GM23338 (cell line): ENCODE data around the gene FANCC. TPM values are rescaled to one million over a fixed set of nuclear protein-coding genes. Genes with fewer than 3 reads are reported as not detected.

Experiments
- ATAC-seq: fragments of 200-7000 bp; cut with Tn5 transposase; 3 replicates; pipeline ENCODE4 v1.9.1; 2020
- DNase-seq: peaks from one replicate; pipeline ENCODE4 v3.0.0-alpha.2; 2015; ENCODE audit warnings: low spot score
- H2AFZ ChIP-seq: fragments of 200-600 bp; sonication (generic); 2 replicates; pipeline ENCODE4 v1.8.0; 2016; ENCODE audit warnings: antibody characterized with exemption, mild to moderate bottlenecking, moderate library complexity
- H3F3A ChIP-seq: fragments of 200-600 bp; sonication (generic); replicated peaks from 2 replicates; pipeline ENCODE4 v1.8.0; 2017; ENCODE audit warnings: antibody characterized with exemption, mixed run types, low read depth
- H3K27ac ChIP-seq: fragments of 200-600 bp; sonication (generic); 2 replicates; pipeline ENCODE4 v1.6.1; 2016; ENCODE audit warnings: low read depth
- H3K27me3 ChIP-seq: fragments of 200-600 bp; sonication (generic); 2 replicates; pipeline ENCODE4 v1.8.0; 2016; ENCODE audit warnings: mild to moderate bottlenecking, mixed run types, moderate library complexity; ENCODE audit not compliant: insufficient read depth
- H3K36me3 ChIP-seq: fragments of 200-600 bp; sonication (generic); 2 replicates; pipeline ENCODE4 v1.8.0; 2016; ENCODE audit warnings: mild to moderate bottlenecking; ENCODE audit not compliant: insufficient read depth
- H3K4me1 ChIP-seq: fragments of 200-600 bp; sonication (generic); 2 replicates; pipeline ENCODE4 v1.8.0; 2016; ENCODE audit warnings: mild to moderate bottlenecking, moderate library complexity; ENCODE audit not compliant: insufficient read depth
- H3K4me2 ChIP-seq: fragments of 200-600 bp; sonication (generic); 2 replicates; pipeline ENCODE4 v1.7.1; 2017; ENCODE audit warnings: mixed run types
- H3K4me3 ChIP-seq: fragments of 200-600 bp; sonication (generic); 2 replicates; pipeline ENCODE4 v1.6.1; 2016; ENCODE audit warnings: mixed run types
- H3K79me2 ChIP-seq: fragments of 200-600 bp; sonication (generic); replicated peaks from 2 replicates; pipeline ENCODE4 v1.8.0; 2017; ENCODE audit warnings: mild to moderate bottlenecking; ENCODE audit not compliant: insufficient read depth
- H3K9me2 ChIP-seq: fragments of 200-600 bp; sonication (generic); 2 replicates; pipeline ENCODE4 v1.8.0; 2017; ENCODE audit not compliant: insufficient read depth
- H4K20me1 ChIP-seq: fragments of 200-600 bp; sonication (generic); replicated peaks from 2 replicates; pipeline ENCODE4 v1.8.0; 2017; ENCODE audit warnings: mild to moderate bottlenecking; ENCODE audit not compliant: insufficient read depth
- H3K27ac Mint-ChIP-seq: 2 replicates; pipeline ENCODE4 v1.8.0; 2020; ENCODE audit warnings: inconsistent platforms, mild to moderate bottlenecking, moderate library complexity, mixed read lengths
- H3K27me3 Mint-ChIP-seq: 3 replicates; pipeline ENCODE4 v1.8.0; 2022; ENCODE audit warnings: low read depth, mild to moderate bottlenecking, moderate library complexity, mixed read lengths, inconsistent platforms; ENCODE audit not compliant: insufficient read depth, poor library complexity
- H3K36me3 Mint-ChIP-seq: 3 replicates; pipeline ENCODE4 v1.8.0; 2021; ENCODE audit warnings: low read depth, mild to moderate bottlenecking, inconsistent platforms, moderate library complexity, mixed read lengths
- H3K4me1 Mint-ChIP-seq: 3 replicates; pipeline ENCODE4 v1.8.0; 2020; ENCODE audit warnings: mild to moderate bottlenecking, inconsistent platforms, mixed read lengths
- H3K4me3 Mint-ChIP-seq: 3 replicates; pipeline ENCODE4 v1.8.0; 2021; ENCODE audit warnings: moderate library complexity, mild to moderate bottlenecking, inconsistent platforms, mixed read lengths
- H3K9me3 Mint-ChIP-seq: 3 replicates; pipeline ENCODE4 v1.8.0; 2020; ENCODE audit warnings: moderate library complexity, mild to moderate bottlenecking, inconsistent platforms, mixed read lengths
- CREB1 ChIP-seq: fragments of 250-450 bp; sonication (Bioruptor Pico); IDR thresholded peaks from 2 replicates; pipeline ENCODE4 v1.5.0; 2020; ENCODE audit warnings: low read depth, mild to moderate bottlenecking, moderate library complexity
- EZH2phosphoT487 ChIP-seq: fragments of 200-600 bp; sonication (generic); IDR thresholded peaks from one replicate; pipeline ENCODE4 v1.8.1; 2018; ENCODE audit warnings: antibody characterized with exemption; ENCODE audit not compliant: unreplicated experiment
- POLR2AphosphoS5 ChIP-seq: IDR thresholded peaks from 2 replicates; pipeline ENCODE4 v1.6.1; 2016; ENCODE audit warnings: antibody characterized with exemption, low read depth
- STAT1 ChIP-seq: IDR thresholded peaks from one replicate; pipeline ENCODE4 v1.6.1; 2016; ENCODE audit warnings: antibody characterized with exemption; ENCODE audit not compliant: unreplicated experiment
- polyA plus RNA-seq: library from polyadenylated mRNA; unstranded; fragments of >200 nt; fragmentation: Nextera tagmentation; extraction: Ambion mirVana; gene quantifications from 2 replicates; pipeline ENCODE4 v1.2.1, GENCODE V29; 2016
- total RNA-seq: library from RNA; depleted of rRNA; stranded (reverse); fragments of >200 nt; shearing (Covaris generic); gene quantifications from 2 replicates; pipeline ENCODE4 v1.2.3, GENCODE V29; 2014
- TF ChIP-seq, protein P1 (sequence below): IDR thresholded peaks from one replicate; pipeline ENCODE4 v1.6.1; 2018; ENCODE audit warnings: antibody characterized with exemption; ENCODE audit not compliant: unreplicated experiment
- TF ChIP-seq, protein P2 (sequence below), 2 experiments: fragments of 200-600 bp in 1 of 2; sonication (generic) in 1 of 2; conservative IDR thresholded peaks; 2 replicates each; pipeline versions ENCODE4 v1.5.1 to v1.6.1; 2016 to 2017; ENCODE audit warnings: antibody characterized with exemption in 2 of 2, low read depth in 2 of 2, mild to moderate bottlenecking in 2 of 2, moderate library complexity in 1 of 2

FANCC gene
- total and polyA plus RNA-seq, 2 experiments from 2014 or later: 7.8 to 18.1 TPM

DNA sequence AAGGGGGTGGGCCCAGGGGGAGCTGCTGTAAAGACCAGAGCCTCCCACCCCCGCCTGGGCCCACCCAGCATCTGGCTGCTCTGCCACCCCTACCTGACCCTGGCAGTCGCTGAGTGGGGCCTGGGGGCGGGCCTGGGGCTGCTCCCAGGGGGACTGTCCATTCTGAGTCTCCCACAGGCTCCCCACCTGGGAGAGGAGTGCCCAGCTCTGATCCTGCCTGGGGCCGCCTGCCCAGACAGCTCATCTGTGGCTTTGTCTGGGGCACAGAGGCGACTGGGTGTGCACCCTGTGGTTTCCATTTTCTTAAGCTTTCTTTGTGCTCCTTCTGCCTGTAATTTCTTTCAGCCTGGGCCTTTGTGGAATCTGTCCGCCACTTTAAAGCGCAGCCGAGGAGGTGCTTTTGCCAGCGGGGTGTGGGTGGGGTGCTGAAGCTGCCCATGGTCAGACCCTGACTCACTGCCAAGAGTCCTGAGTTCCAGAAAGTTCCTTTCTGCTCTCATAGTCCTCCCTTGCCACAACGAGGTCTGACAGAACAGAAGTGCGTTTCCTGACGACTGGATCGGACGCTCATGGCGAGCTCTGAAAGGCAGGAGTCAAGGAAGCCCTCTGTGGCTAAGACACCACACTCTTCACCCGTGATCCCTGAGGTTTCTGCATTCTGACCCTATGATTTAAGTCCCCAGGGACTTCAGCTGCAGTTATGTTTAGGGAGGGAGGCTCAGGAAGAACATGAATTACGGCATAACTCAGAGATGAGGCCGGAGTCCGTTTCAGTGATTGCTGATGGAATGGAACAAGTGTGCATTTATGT lies 225.0 kb downstream of the FANCC start:
- Histone ChIP-seq H3K4me1 (no peaks in the 10 kb centered on the region), H3K27me3 (no peaks in the 10 kb centered on the region), H3K79me2 (no peaks in the 10 kb centered on the region), H3K4me3 (no peak overlapping the region), H3K36me3 (no peaks in the 10 kb centered on the region), H4K20me1 (no peaks in the 10 kb centered on the region), H3F3A (no peaks in the 10 kb centered on the region), H2AFZ (no peak overlapping the region), H3K27ac (no peak overlapping the region), H3K4me2 (no peak overlapping the region), H3K9me2 (no peaks in the 10 kb centered on the region)
- H3K4me1 Mint-ChIP-seq: peaks cover 42% of the 10 kb centered on the region
- DNase-seq (peak; percentile 34), ATAC-seq (peak; percentile 71)
- no peak for TF ChIP-seq EZH2phosphoT487
- no peak for TF ChIP-seq CREB1
- TF ChIP-seq STAT1: no peak
- TF ChIP-seq POLR2AphosphoS5: no peak
- TF ChIP-seq, protein P1, sequence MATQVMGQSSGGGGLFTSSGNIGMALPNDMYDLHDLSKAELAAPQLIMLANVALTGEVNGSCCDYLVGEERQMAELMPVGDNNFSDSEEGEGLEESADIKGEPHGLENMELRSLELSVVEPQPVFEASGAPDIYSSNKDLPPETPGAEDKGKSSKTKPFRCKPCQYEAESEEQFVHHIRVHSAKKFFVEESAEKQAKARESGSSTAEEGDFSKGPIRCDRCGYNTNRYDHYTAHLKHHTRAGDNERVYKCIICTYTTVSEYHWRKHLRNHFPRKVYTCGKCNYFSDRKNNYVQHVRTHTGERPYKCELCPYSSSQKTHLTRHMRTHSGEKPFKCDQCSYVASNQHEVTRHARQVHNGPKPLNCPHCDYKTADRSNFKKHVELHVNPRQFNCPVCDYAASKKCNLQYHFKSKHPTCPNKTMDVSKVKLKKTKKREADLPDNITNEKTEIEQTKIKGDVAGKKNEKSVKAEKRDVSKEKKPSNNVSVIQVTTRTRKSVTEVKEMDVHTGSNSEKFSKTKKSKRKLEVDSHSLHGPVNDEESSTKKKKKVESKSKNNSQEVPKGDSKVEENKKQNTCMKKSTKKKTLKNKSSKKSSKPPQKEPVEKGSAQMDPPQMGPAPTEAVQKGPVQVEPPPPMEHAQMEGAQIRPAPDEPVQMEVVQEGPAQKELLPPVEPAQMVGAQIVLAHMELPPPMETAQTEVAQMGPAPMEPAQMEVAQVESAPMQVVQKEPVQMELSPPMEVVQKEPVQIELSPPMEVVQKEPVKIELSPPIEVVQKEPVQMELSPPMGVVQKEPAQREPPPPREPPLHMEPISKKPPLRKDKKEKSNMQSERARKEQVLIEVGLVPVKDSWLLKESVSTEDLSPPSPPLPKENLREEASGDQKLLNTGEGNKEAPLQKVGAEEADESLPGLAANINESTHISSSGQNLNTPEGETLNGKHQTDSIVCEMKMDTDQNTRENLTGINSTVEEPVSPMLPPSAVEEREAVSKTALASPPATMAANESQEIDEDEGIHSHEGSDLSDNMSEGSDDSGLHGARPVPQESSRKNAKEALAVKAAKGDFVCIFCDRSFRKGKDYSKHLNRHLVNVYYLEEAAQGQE: no peak
- TF ChIP-seq, protein P2, sequence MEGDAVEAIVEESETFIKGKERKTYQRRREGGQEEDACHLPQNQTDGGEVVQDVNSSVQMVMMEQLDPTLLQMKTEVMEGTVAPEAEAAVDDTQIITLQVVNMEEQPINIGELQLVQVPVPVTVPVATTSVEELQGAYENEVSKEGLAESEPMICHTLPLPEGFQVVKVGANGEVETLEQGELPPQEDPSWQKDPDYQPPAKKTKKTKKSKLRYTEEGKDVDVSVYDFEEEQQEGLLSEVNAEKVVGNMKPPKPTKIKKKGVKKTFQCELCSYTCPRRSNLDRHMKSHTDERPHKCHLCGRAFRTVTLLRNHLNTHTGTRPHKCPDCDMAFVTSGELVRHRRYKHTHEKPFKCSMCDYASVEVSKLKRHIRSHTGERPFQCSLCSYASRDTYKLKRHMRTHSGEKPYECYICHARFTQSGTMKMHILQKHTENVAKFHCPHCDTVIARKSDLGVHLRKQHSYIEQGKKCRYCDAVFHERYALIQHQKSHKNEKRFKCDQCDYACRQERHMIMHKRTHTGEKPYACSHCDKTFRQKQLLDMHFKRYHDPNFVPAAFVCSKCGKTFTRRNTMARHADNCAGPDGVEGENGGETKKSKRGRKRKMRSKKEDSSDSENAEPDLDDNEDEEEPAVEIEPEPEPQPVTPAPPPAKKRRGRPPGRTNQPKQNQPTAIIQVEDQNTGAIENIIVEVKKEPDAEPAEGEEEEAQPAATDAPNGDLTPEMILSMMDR (conservative IDR thresholded peaks at IDR 0.05; ENCODE audit: low read depth in 2 of 2): no peak
- no peaks in the 10 kb centered on the region for H3K9me3 Mint-ChIP-seq
- H3K27ac Mint-ChIP-seq: no peak overlapping the region
- no peak overlapping the region for H3K4me3 Mint-ChIP-seq
- peaks cover 9% of the 10 kb centered on the region for H3K27me3 Mint-ChIP-seq
- H3K36me3 Mint-ChIP-seq: no peaks in the 10 kb centered on the region; the same call in 2 of the 3 replicates

DNA sequence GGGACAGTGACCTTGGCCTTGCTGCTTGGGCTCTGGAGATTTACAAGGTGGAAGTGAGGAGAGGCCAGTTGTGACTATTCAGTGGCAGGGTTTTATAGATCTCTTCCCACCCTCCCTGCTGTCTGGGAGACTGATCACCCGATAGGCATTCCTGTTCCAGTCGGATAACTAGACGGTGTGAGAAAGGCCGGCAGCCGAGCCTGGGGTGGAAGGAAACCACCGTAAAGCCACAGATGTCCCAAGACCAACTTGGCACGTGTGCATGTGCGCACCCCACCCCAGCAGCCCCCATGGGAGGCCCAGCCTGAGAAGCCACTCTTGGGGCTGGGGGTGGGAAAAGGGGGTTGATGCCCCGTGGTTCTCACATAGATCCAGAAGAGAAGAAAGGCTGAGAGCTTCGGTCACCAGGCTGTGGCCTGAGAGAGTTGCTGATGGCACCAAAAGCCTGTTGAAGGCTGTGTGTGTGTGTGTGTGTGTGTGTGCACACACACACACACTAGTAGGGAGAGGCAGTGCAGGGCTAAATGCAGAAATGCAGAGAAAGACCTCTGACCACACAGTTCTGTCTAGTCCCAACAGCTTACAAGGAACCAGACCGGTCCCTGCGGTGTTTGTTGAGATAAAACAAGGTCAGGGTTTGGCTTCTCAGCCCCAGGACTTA lies 225.8 kb downstream of the FANCC start:
- H3K27me3 ChIP-seq: no peaks in the 10 kb centered on the region
- Mint-ChIP-seq H3K36me3 (peaks cover under 1% of the 10 kb centered on the region; the same call in 1 of the 3 replicates), H3K27ac (peak overlapping the region; percentile 56), H3K27me3 (peaks cover 9% of the 10 kb centered on the region), H3K4me3 (no peak overlapping the region), H3K9me3 (no peaks in the 10 kb centered on the region), H3K4me1 (peaks cover 42% of the 10 kb centered on the region)
- no peaks in the 10 kb centered on the region for H3F3A ChIP-seq
- H3K4me2 ChIP-seq: no peak overlapping the region
- H3K79me2 ChIP-seq: no peaks in the 10 kb centered on the region
- no peaks in the 10 kb centered on the region for H3K36me3 ChIP-seq
- no peaks in the 10 kb centered on the region for H4K20me1 ChIP-seq
- ATAC-seq (no peak; the same call in 2 of the 3 replicates), DNase-seq (no peak)
- H3K4me3 ChIP-seq: no peak overlapping the region
- H3K27ac ChIP-seq: no peak overlapping the region
- no peak overlapping the region for H2AFZ ChIP-seq
- no peaks in the 10 kb centered on the region for H3K9me2 ChIP-seq
- no peaks in the 10 kb centered on the region for H3K4me1 ChIP-seq
- TF ChIP-seq POLR2AphosphoS5: no peak
- TF ChIP-seq, protein P2 (conservative IDR thresholded peaks at IDR 0.05; ENCODE audit: low read depth in 2 of 2): no peak
- TF ChIP-seq, protein P1: no peak
